Retinal pigment epithelial cell (primary cell): Measurements from ENCODE around the gene MS4A7.

Source experiments
- DNase-seq: peaks from one replicate; pipeline ENCODE4 v3.0.0-alpha.2; 2010; ENCODE audit warnings: low read depth
- H3K4me3 ChIP-seq: 2 replicates; pipeline ENCODE4 v1.5.1; 2011; ENCODE audit warnings: mild to moderate bottlenecking, low read length, control low read depth, moderate library complexity
- CTCF ChIP-seq: conservative IDR thresholded peaks from 2 replicates; pipeline ENCODE4 v1.5.1; 2011; ENCODE audit warnings: low read depth, low read length, control low read depth, inconsistent platforms

Gene MS4A7

DNA sequence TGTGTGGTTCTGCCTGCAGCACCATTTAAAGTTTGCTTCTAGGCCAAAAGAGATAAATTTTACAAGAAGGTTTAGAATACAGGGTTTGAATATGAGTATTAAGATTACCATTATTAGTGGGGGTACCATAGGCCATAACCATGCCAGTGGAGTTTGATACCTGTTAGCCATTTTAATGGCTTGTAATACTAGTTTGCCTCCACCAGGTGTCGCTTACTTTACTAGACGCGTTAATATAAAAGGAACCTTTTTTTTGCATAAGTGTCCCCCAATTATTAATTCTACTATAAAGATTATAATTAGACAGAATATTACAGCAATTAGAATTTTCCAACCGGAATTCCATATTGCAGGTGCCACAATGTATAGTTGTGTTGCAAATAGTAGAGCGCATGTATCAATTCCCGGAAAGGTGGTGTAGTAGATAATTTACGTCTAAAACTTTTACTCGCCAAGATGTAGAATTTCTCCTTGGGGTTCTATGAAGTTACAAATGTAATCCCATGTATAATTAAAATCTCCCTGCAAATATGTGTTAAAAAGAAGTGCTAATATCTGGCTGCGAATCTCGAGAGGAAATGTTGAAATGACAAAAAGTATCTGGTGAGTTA lies 35.1 kb upstream of the MS4A7 start:
- TF ChIP-seq CTCF, result peak; percentile 68
- H3K4me3 ChIP-seq, result no peak overlapping the region
- DNase-seq, result no peak

GRCh38 chr11:60344146-60344545 lies 34.2 kb upstream of the MS4A7 start:
- no peak for DNase-seq
- H3K4me3 ChIP-seq, result no peak overlapping the region
- no peak for TF ChIP-seq CTCF

- no peak for DNase-seq
- TF ChIP-seq CTCF, result peak; percentile 66
- H3K4me3 ChIP-seq, result no peak overlapping the region
These were observed 32.8 kb upstream of the MS4A7 start for GRCh38 chr11:60345489-60345888.

- TF ChIP-seq CTCF, result no peak
- DNase-seq, result no peak
- H3K4me3 ChIP-seq, result no peak overlapping the region
These were observed 31.1 kb upstream of the MS4A7 start for GRCh38 chr11:60347084-60347797.

DNA sequence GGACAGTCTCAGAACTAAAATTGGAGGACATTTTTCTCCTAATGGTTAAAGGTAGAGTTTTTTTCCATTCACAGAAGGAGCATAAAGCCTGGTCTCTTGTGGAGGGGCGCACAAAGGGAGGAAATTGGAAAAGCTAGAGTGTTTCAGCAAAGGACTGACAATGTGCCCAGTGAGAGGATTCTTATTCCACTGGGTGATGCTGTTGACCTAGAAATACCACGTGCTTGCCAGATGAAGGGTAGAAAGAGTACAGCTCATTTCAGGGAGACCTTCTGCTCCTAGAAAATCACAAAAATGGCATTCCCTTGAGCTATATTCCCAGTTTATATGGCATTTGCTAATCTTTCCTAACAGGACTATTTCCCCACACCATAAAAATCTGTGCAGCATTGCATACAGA lies 30.2 kb upstream of the MS4A7 start:
- TF ChIP-seq CTCF, result no peak
- no peak for DNase-seq

GRCh38 chr11:60349990-60350389 lies 28.3 kb upstream of the MS4A7 start:
- H3K4me3 ChIP-seq, result no peak overlapping the region
- TF ChIP-seq CTCF, result no peak
- DNase-seq, result no peak

More for the DNA sequence above, 30.2 kb upstream of the MS4A7 start:
- H3K4me3 ChIP-seq, result no peak overlapping the region

DNA sequence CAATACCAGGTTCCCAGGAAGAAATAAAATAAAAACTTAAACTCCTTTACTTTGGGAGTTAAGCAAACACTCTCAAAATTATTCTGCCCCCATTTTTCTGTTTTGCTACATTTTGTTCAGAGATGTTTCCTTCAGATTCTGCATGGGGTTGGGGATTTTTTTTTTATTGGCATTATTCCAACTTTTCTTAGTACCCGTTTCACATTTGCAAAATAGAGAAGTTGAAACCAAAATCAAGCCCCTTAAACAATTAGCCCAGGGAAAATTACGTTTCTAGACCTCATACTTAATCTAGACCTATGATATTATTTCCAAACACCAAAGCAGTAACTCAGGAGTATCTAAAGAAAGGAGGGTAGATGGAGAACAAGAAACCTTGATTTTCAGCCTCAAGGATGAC lies 20.6 kb upstream of the MS4A7 start:
- no peak for DNase-seq
- no peak overlapping the region for H3K4me3 ChIP-seq
- no peak for TF ChIP-seq CTCF
